Mesothelial cell of epicardium (in vitro differentiated cells): ENCODE data around the gene NLRP10. TPM values are rescaled to one million over a fixed set of nuclear protein-coding genes. Genes with fewer than 3 reads are reported as not detected.

Source experiments
- total RNA-seq: library from RNA; stranded (reverse); gene quantifications from 3 replicates; pipeline ENCODE4 v1.2.1, GENCODE V29; 2021

The NLRP10 gene
- total RNA-seq, 1 donor from 2014 or later, result not detected

Other genes starting within 250 kb of the NLRP10 start
- gene OR5P2, start 168.5 kb downstream of the NLRP10 start, total RNA-seq, result 1.7 to 3.0 TPM (median 2.1 TPM) in 3 replicates
- gene OR5P3, start 134.6 kb downstream of the NLRP10 start, total RNA-seq, result 2.6 to 3.1 TPM (median 2.7 TPM) in 3 replicates
- gene OR10A6, start 34.2 kb downstream of the NLRP10 start, total RNA-seq, result not detected in 3 replicates
- gene OR10A3, start 23.7 kb downstream of the NLRP10 start, total RNA-seq, result not detected in 3 replicates
- 357 to 369 TPM (median 366 TPM) in 3 replicates for gene EIF3F, start 21.9 kb upstream of the NLRP10 start, total RNA-seq
- gene TUB, start 115.8 kb upstream of the NLRP10 start, total RNA-seq, result 51.7 to 53.4 TPM (median 52.8 TPM) in 3 replicates
- 1.9 to 2.4 TPM (median 2.1 TPM) in 3 replicates for gene RIC3, start 203.6 kb upstream of the NLRP10 start, total RNA-seq